Neuronal stem cell (in vitro differentiated cells): ENCODE measurements around the gene SPDYE3.
"Not testable (repeated sequence)": the region's sequence is repeated elsewhere in the genome, so short reads cannot be mapped to it uniquely, and the experiment has no call there.

Source experiments
- DNase-seq: peaks from one replicate; pipeline ENCODE4 v3.0.0-alpha.2; 2013; ENCODE audit warnings: low spot score
- H2AFZ ChIP-seq: one replicate; pipeline ENCODE4 v1.6.1; 2013; ENCODE audit warnings: mild to moderate bottlenecking, low read length, inconsistent platforms
- H2AK5ac ChIP-seq: 2 replicates; pipeline ENCODE4 v1.6.1; 2013; ENCODE audit warnings: low read depth, mild to moderate bottlenecking, inconsistent platforms, low read length, moderate library complexity, mixed read lengths
- H2BK120ac ChIP-seq: 2 replicates; pipeline ENCODE4 v1.6.1; 2013; ENCODE audit warnings: low read depth, mild to moderate bottlenecking, inconsistent platforms, low read length, moderate library complexity, mixed read lengths
- H2BK12ac ChIP-seq: one replicate; pipeline ENCODE4 v1.6.1; 2013; ENCODE audit warnings: low read length, inconsistent platforms
- H2BK15ac ChIP-seq: 2 replicates; pipeline ENCODE4 v1.6.1; 2013; ENCODE audit warnings: mild to moderate bottlenecking, low read length, inconsistent platforms, mixed read lengths
- H2BK5ac ChIP-seq: one replicate; pipeline ENCODE4 v1.6.1; 2013; ENCODE audit warnings: inconsistent platforms, mild to moderate bottlenecking, low read length, moderate library complexity
- H3K14ac ChIP-seq: one replicate; pipeline ENCODE4 v1.6.1; 2013; ENCODE audit warnings: low read length, inconsistent platforms
- H3K18ac ChIP-seq: 2 replicates; pipeline ENCODE4 v1.6.1; 2013; ENCODE audit warnings: low read length, inconsistent platforms
- H3K23ac ChIP-seq: 2 replicates; pipeline ENCODE4 v1.6.1; 2013; ENCODE audit warnings: low read depth, mild to moderate bottlenecking, mixed read lengths, low read length, inconsistent platforms; ENCODE audit not compliant: poor library complexity
- H3K27ac ChIP-seq: replicated peaks from 3 replicates; pipeline ENCODE4 v1.5.1; 2013; ENCODE audit warnings: low read length, inconsistent platforms
- H3K27me3 ChIP-seq, 3 experiments: 2 replicates each; pipeline ENCODE4 v1.6.1; 2013; ENCODE audit warnings: low read length in 3 of 3, mild to moderate bottlenecking in 2 of 3, inconsistent platforms in 1 of 3, low read depth in 1 of 3, mixed read lengths in 1 of 3, moderate library complexity in 1 of 3; ENCODE audit not compliant: control insufficient read depth in 3 of 3, insufficient read depth in 3 of 3
- H3K36me3 ChIP-seq, 2 donors: replicated peaks in 1 of 2; 2 replicates each; pipeline ENCODE4 v1.6.1; 2013; ENCODE audit warnings: low read length in 2 of 2; ENCODE audit not compliant: control insufficient read depth in 2 of 2, insufficient read depth in 2 of 2
- H3K4ac ChIP-seq: 2 replicates; pipeline ENCODE4 v1.6.1; 2013; ENCODE audit warnings: inconsistent platforms, mild to moderate bottlenecking, low read length, moderate library complexity
- H3K4me1 ChIP-seq, 2 donors: 1 replicate in 1 of 2; 2 replicates in 1 of 2; pipeline ENCODE4 v1.6.1; 2013; ENCODE audit warnings: low read length in 2 of 2, low read depth in 1 of 2; ENCODE audit not compliant: control insufficient read depth in 2 of 2, insufficient read depth in 1 of 2
- H3K4me2 ChIP-seq: one replicate; pipeline ENCODE4 v1.6.1; 2013; ENCODE audit warnings: mild to moderate bottlenecking, low read length, inconsistent platforms; ENCODE audit not compliant: insufficient read depth, poor library complexity, severe bottlenecking
- H3K4me3 ChIP-seq, 2 donors: 2 replicates each; pipeline ENCODE4 v1.5.1; 2013; ENCODE audit warnings: low read length in 2 of 2, mild to moderate bottlenecking in 2 of 2, inconsistent platforms in 1 of 2, moderate library complexity in 1 of 2
- H3K79me1 ChIP-seq: one replicate; pipeline ENCODE4 v1.6.1; 2013; ENCODE audit warnings: low read depth, mild to moderate bottlenecking, inconsistent platforms, low read length, moderate library complexity
- H3K9ac ChIP-seq: one replicate; pipeline ENCODE4 v1.6.1; 2013; ENCODE audit warnings: mild to moderate bottlenecking, low read depth, low read length, inconsistent platforms; ENCODE audit not compliant: poor library complexity
- H3K9me3 ChIP-seq, 2 donors: replicated peaks in 1 of 2; 2 replicates each; pipeline versions ENCODE3 to v1.6.1; 2013; ENCODE audit warnings: low read length in 2 of 2, mild to moderate bottlenecking in 2 of 2, inconsistent platforms in 1 of 2, low read depth in 1 of 2, mixed read lengths in 1 of 2, moderate library complexity in 1 of 2; ENCODE audit not compliant: control insufficient read depth in 2 of 2, insufficient read depth in 1 of 2
- H4K8ac ChIP-seq: one replicate; pipeline ENCODE4 v1.6.1; 2013; ENCODE audit warnings: low read depth, mild to moderate bottlenecking, inconsistent platforms, low read length, moderate library complexity
- H4K91ac ChIP-seq: one replicate; pipeline ENCODE4 v1.6.1; 2013; ENCODE audit warnings: low read length, low read depth, mild to moderate bottlenecking, inconsistent platforms; ENCODE audit not compliant: poor library complexity
- WGBS, 2 donors: extraction: QIAGEN DNeasy Blood & Tissue Kit; methylation state at CpG; one replicate each; pipeline ENCODE4 v1.1.7; 2013; ENCODE audit warnings: missing lambda C conversion rate in 2 of 2, mixed read lengths in 1 of 2; ENCODE audit not compliant: insufficient read length in 2 of 2, insufficient replicate concordance in 1 of 2; ENCODE audit errors: extremely low coverage in 2 of 2; 5-methylcytosine and 5-hydroxymethylcytosine counted together

Gene SPDYE3

GRCh38 chr7:100304526-100304925, 3.0 kb upstream of the SPDYE3 start:
- not testable (repeated sequence) for H4K8ac ChIP-seq, H3K9ac ChIP-seq, H2AFZ ChIP-seq, H3K36me3 ChIP-seq, H2BK15ac ChIP-seq, H3K23ac ChIP-seq, H3K27ac ChIP-seq, H2BK120ac ChIP-seq, H3K4ac ChIP-seq, H3K9me3 ChIP-seq, DNase-seq, H3K27me3 ChIP-seq, H2BK5ac ChIP-seq, H2BK12ac ChIP-seq, H3K79me1 ChIP-seq, H3K4me3 ChIP-seq, H3K18ac ChIP-seq, H3K4me1 ChIP-seq, H3K4me2 ChIP-seq, H4K91ac ChIP-seq, H3K14ac ChIP-seq, H2AK5ac ChIP-seq
- no CpG with 5 or more reads among the region's 12 CpGs for WGBS, 2 donors

- H3K18ac ChIP-seq, H3K14ac ChIP-seq, H4K91ac ChIP-seq, H3K4ac ChIP-seq, H2BK12ac ChIP-seq, H3K27me3 ChIP-seq, H2AFZ ChIP-seq, H3K4me3 ChIP-seq, H3K23ac ChIP-seq, H2BK15ac ChIP-seq, H3K27ac ChIP-seq, H2BK5ac ChIP-seq, H3K79me1 ChIP-seq, H2BK120ac ChIP-seq, H2AK5ac ChIP-seq, H3K9ac ChIP-seq, H4K8ac ChIP-seq, H3K4me1 ChIP-seq, H3K4me2 ChIP-seq, H3K9me3 ChIP-seq, DNase-seq: not testable (repeated sequence)
- H3K36me3 ChIP-seq, result peaks cover 4 to 12% of the 10 kb centered on the region in 2 donors
- WGBS, 2 donors, result no CpG with 5 or more reads among the region's 5 CpGs
These were observed 10.8 kb downstream of the SPDYE3 start for GRCh38 chr7:100318329-100318728.

- not testable (repeated sequence) for H3K4me2 ChIP-seq, H4K91ac ChIP-seq, H2BK12ac ChIP-seq, H2BK15ac ChIP-seq, H3K4me3 ChIP-seq, H2AFZ ChIP-seq, H3K4me1 ChIP-seq, H2BK5ac ChIP-seq, DNase-seq, H3K18ac ChIP-seq, H2BK120ac ChIP-seq, H3K9me3 ChIP-seq, H3K23ac ChIP-seq, H3K9ac ChIP-seq, H3K27ac ChIP-seq, H3K79me1 ChIP-seq, H3K4ac ChIP-seq, H3K14ac ChIP-seq, H3K27me3 ChIP-seq, H2AK5ac ChIP-seq, H4K8ac ChIP-seq
- no CpG with 5 or more reads among the region's 1 CpG for WGBS, 2 donors
- H3K36me3 ChIP-seq, result peaks cover 6 to 17% of the 10 kb centered on the region in 2 donors
These were observed 14.1 kb downstream of the SPDYE3 start for GRCh38 chr7:100321648-100322047.

- not testable (repeated sequence) for H3K23ac ChIP-seq, H4K91ac ChIP-seq, H3K4me1 ChIP-seq, H2AK5ac ChIP-seq, H3K27me3 ChIP-seq, H3K14ac ChIP-seq, H3K27ac ChIP-seq, H4K8ac ChIP-seq, H3K4me3 ChIP-seq, H3K79me1 ChIP-seq, DNase-seq, H2BK12ac ChIP-seq, H2BK15ac ChIP-seq, H3K4ac ChIP-seq, H3K9ac ChIP-seq, H3K18ac ChIP-seq, H2AFZ ChIP-seq, H2BK120ac ChIP-seq, H2BK5ac ChIP-seq, H3K4me2 ChIP-seq, H3K9me3 ChIP-seq
- H3K36me3 ChIP-seq, result peaks cover 6 to 32% of the 10 kb centered on the region in 2 donors
- WGBS, 2 donors, result no CpG with 5 or more reads among the region's 13 CpGs
These were observed 16.7 kb downstream of the SPDYE3 start for GRCh38 chr7:100324194-100324593.
